ENCODE data around the gene PSME3.

DNA sequence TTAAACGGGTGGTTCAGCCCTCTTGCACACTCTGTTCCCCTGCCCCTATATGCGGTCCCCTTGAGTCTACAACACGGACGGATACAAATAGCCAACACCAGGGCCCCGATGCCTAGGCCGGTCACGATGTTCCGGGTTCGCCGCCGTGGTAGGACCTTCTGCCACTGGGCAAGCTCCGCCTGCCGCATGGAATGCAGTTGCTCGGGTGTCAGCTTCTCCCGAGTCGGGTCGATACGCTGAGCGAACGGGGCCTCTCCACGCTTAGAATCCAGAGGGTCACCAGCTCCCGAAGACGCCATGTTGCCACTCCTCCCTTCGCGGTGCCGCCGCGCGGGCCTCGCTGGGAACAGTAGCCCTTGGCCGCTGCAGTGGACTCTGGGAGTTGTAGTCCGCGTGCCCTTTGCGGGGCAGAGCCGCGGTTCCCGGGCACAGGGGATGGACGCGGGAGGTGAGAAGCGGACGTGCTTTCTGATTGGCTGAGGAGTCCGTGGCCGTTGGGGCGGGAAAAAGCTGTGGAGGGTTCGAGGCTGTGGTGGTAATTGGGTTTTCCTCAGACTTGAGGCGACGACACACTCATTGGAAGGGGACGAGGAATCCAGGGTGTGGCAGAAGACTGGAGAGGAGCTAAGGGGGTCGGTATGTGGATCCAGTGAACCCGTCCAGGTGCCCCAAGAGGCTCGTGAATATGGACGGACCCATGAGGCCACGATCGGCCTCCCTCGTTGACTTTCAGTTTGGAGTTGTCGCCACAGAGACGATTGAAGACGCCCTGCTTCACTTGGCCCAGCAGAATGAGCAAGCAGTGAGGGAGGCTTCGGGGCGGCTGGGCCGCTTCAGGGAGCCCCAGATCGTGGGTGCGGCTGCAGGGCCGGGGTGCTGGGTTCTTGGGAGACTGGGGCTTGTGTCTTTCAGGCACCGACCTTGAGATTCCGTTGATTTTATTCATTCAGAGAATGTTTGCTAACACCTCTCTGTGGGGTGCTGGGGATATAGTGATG is 34.5 kb upstream of the PSME3 start, which contains the start of the genes CNTD1 and COA3:
- no peak for TF ChIP-seq CBFB (CRISPR knock-in tag; IDR thresholded peaks at IDR 0.05; ENCODE audit: low read depth)
- TF ChIP-seq, protein P1, sequence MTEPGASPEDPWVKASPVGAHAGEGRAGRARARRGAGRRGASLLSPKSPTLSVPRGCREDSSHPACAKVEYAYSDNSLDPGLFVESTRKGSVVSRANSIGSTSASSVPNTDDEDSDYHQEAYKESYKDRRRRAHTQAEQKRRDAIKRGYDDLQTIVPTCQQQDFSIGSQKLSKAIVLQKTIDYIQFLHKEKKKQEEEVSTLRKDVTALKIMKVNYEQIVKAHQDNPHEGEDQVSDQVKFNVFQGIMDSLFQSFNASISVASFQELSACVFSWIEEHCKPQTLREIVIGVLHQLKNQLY (CRISPR knock-in tag; IDR thresholded peaks at IDR 0.05), result no peak
- peak; percentile 91; the same call in 1 of the 2 replicates for TF ChIP-seq ETV6 (CRISPR knock-in tag; IDR thresholded peaks at IDR 0.05)
- peak; percentile 94 for TF ChIP-seq CREB1 (CRISPR knock-in tag; IDR thresholded peaks at IDR 0.05)

All from WTC11 (cell line).